ENCODE measurements around the gene HINFP.

HINFP gene

DNA sequence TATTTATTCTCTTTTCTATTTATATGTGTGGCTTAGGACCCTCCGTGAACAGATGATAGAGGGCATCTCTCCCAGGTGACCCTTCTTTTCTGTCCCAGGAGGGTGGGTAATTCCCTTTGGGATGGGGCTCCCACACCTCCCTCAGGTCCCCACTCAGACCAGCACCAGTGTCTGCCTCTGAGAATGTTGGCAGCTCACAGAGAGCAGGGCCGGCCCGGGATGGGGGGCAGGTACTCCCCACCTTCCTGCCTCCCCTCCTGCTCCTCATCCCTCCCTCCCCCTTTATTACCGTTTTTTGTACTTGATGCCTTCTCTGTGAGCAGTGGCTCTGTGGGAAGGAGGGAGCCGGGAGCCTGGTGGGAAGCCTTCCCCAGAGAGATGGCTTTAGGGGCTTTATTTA, 4.8 kb upstream of the HINFP start:
- TF ChIP-seq ZC3H10 (CRISPR knock-in tag; IDR thresholded peaks at IDR 0.05) = no peak
- no peak for TF ChIP-seq ZFP30 (CRISPR knock-in tag; IDR thresholded peaks at IDR 0.05)
- no peak for TF ChIP-seq ZNF70 (CRISPR knock-in tag; IDR thresholded peaks at IDR 0.05)
- ATAC-seq = no peak

DNA sequence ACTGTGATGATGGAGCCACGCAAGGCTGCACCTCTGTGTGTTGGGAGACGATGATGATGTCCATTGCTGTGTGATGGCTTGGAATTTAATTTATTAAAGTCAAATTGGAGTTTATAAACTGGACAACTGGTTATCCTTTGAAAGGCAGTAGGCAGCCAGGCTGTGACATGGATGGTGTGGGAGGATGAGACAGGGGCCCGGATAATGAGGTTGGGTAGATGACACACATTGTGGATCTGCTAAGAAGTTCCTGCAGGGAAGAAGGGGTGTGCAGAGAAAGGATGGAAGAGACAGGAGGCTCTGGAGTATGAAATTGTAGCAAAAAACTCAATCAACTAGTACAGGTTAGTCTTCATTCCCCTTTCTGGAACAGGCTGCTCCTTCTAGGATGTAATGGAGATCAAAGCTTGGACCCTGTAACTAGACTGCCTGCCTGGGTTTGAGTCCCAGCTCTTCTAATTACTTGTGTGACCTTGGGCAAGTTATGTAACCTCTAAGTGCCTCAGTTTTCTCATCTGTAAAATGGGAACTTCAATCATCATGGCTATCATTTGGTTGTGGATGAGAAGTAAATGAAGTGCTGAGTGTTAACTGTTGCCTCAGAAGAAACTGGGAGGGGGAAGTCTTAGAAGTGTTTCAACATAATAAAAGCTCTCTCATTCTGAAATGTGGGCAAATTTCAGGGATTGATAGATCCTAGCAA, 4.2 kb upstream of the HINFP start:
- no peak for ATAC-seq
- TF ChIP-seq ZNF70 (CRISPR knock-in tag; IDR thresholded peaks at IDR 0.05) = no peak
- TF ChIP-seq ZNF8 (CRISPR knock-in tag; IDR thresholded peaks at IDR 0.05) = no peak
- TF ChIP-seq, protein P1, sequence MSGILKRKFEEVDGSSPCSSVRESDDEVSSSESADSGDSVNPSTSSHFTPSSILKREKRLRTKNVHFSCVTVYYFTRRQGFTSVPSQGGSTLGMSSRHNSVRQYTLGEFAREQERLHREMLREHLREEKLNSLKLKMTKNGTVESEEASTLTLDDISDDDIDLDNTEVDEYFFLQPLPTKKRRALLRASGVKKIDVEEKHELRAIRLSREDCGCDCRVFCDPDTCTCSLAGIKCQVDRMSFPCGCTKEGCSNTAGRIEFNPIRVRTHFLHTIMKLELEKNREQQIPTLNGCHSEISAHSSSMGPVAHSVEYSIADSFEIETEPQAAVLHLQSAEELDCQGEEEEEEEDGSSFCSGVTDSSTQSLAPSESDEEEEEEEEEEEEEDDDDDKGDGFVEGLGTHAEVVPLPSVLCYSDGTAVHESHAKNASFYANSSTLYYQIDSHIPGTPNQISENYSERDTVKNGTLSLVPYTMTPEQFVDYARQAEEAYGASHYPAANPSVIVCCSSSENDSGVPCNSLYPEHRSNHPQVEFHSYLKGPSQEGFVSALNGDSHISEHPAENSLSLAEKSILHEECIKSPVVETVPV (CRISPR knock-in tag; IDR thresholded peaks at IDR 0.05) = no peak
- TF ChIP-seq ARNTL (CRISPR knock-in tag; IDR thresholded peaks at IDR 0.05; ENCODE audit: borderline replicate concordance, low read depth) = no peak
- no peak for TF ChIP-seq ZFP3 (CRISPR knock-in tag; IDR thresholded peaks at IDR 0.05)
- no peak for TF ChIP-seq TSHZ2 (CRISPR knock-in tag; IDR thresholded peaks at IDR 0.05)
- TF ChIP-seq, protein P2, sequence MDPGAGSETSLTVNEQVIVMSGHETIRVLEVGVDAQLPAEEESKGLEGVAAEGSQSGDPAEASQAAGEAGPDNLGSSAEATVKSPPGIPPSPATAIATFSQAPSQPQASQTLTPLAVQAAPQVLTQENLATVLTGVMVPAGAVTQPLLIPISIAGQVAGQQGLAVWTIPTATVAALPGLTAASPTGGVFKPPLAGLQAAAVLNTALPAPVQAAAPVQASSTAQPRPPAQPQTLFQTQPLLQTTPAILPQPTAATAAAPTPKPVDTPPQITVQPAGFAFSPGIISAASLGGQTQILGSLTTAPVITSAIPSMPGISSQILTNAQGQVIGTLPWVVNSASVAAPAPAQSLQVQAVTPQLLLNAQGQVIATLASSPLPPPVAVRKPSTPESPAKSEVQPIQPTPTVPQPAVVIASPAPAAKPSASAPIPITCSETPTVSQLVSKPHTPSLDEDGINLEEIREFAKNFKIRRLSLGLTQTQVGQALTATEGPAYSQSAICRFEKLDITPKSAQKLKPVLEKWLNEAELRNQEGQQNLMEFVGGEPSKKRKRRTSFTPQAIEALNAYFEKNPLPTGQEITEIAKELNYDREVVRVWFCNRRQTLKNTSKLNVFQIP (CRISPR knock-in tag; IDR thresholded peaks at IDR 0.05; ENCODE audit: borderline replicate concordance, low read depth) = no peak
- no peak for TF ChIP-seq TOX (CRISPR knock-in tag; IDR thresholded peaks at IDR 0.05; ENCODE audit: borderline replicate concordance)
- no peak for TF ChIP-seq RARB (CRISPR knock-in tag; IDR thresholded peaks at IDR 0.05)
- TF ChIP-seq ISL1 (CRISPR knock-in tag; IDR thresholded peaks at IDR 0.05) = no peak
- TF ChIP-seq BACH2 (CRISPR knock-in tag; IDR thresholded peaks at IDR 0.05; ENCODE audit: borderline replicate concordance) = no peak
- no peak for TF ChIP-seq ZFP30 (CRISPR knock-in tag; IDR thresholded peaks at IDR 0.05)
- no peak for TF ChIP-seq SNAI2 (CRISPR knock-in tag; IDR thresholded peaks at IDR 0.05)
- TF ChIP-seq ZNF565 (CRISPR knock-in tag; conservative IDR thresholded peaks at IDR 0.05; ENCODE audit: low read depth) = no peak
- TF ChIP-seq GLIS3 (CRISPR knock-in tag; IDR thresholded peaks at IDR 0.05) = no peak
- TF ChIP-seq, protein P3, sequence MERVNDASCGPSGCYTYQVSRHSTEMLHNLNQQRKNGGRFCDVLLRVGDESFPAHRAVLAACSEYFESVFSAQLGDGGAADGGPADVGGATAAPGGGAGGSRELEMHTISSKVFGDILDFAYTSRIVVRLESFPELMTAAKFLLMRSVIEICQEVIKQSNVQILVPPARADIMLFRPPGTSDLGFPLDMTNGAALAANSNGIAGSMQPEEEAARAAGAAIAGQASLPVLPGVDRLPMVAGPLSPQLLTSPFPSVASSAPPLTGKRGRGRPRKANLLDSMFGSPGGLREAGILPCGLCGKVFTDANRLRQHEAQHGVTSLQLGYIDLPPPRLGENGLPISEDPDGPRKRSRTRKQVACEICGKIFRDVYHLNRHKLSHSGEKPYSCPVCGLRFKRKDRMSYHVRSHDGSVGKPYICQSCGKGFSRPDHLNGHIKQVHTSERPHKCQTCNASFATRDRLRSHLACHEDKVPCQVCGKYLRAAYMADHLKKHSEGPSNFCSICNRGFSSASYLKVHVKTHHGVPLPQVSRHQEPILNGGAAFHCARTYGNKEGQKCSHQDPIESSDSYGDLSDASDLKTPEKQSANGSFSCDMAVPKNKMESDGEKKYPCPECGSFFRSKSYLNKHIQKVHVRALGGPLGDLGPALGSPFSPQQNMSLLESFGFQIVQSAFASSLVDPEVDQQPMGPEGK (CRISPR knock-in tag; IDR thresholded peaks at IDR 0.05; ENCODE audit: borderline replicate concordance) = no peak

- TF ChIP-seq ZFP30 (CRISPR knock-in tag; IDR thresholded peaks at IDR 0.05) = no peak
- TF ChIP-seq TSHZ2 (CRISPR knock-in tag; IDR thresholded peaks at IDR 0.05) = no peak
- TF ChIP-seq ZNF8 (CRISPR knock-in tag; IDR thresholded peaks at IDR 0.05) = no peak
- no peak for TF ChIP-seq TOX (CRISPR knock-in tag; IDR thresholded peaks at IDR 0.05; ENCODE audit: borderline replicate concordance)
- TF ChIP-seq RARB (CRISPR knock-in tag; IDR thresholded peaks at IDR 0.05) = no peak
- no peak for TF ChIP-seq BACH2 (CRISPR knock-in tag; IDR thresholded peaks at IDR 0.05; ENCODE audit: borderline replicate concordance)
- TF ChIP-seq ZFP3 (CRISPR knock-in tag; IDR thresholded peaks at IDR 0.05) = no peak
- TF ChIP-seq OSR1 (CRISPR knock-in tag; IDR thresholded peaks at IDR 0.05) = no peak
- no peak for TF ChIP-seq CSDC2 (CRISPR knock-in tag; IDR thresholded peaks at IDR 0.05)
- TF ChIP-seq ZC3H10 (CRISPR knock-in tag; IDR thresholded peaks at IDR 0.05) = no peak
- no peak for TF ChIP-seq ESRRG (CRISPR knock-in tag; IDR thresholded peaks at IDR 0.05)
- no peak for TF ChIP-seq ARNTL (CRISPR knock-in tag; IDR thresholded peaks at IDR 0.05; ENCODE audit: borderline replicate concordance, low read depth)
- no peak for TF ChIP-seq ISL1 (CRISPR knock-in tag; IDR thresholded peaks at IDR 0.05)
- no peak for TF ChIP-seq SNAI2 (CRISPR knock-in tag; IDR thresholded peaks at IDR 0.05)
- TF ChIP-seq ZNF70 (CRISPR knock-in tag; IDR thresholded peaks at IDR 0.05) = no peak
- TF ChIP-seq CREB5 (CRISPR knock-in tag; IDR thresholded peaks at IDR 0.05; ENCODE audit: low read depth) = no peak
- no peak for ATAC-seq
Observed at GRCh38 chr11:119118227-119118626, 3.2 kb upstream of the HINFP start.
